ENCODE measurements around the gene TTC21A.

The TTC21A gene

GRCh38 chr3:39098473-39099000, 8.9 kb upstream of the TTC21A start:
- no peak for DNase-seq

GRCh38 chr3:39099242-39099641, 8.2 kb upstream of the TTC21A start:
- no peak for DNase-seq

- no peak for DNase-seq
Observed at GRCh38 chr3:39099738-39100499, 7.6 kb upstream of the TTC21A start.

- no peak for DNase-seq
Observed at GRCh38 chr3:39100500-39100886, 7.0 kb upstream of the TTC21A start.

GRCh38 chr3:39101022-39101689, 6.3 kb upstream of the TTC21A start:
- no peak for DNase-seq

GRCh38 chr3:39102504-39103323, 4.8 kb upstream of the TTC21A start:
- DNase-seq: no peak

GRCh38 chr3:39103324-39103693, 4.2 kb upstream of the TTC21A start:
- DNase-seq: no peak

GRCh38 chr3:39103791-39104552, 3.5 kb upstream of the TTC21A start:
- DNase-seq: no peak

GRCh38 chr3:39104961-39105686, 2.4 kb upstream of the TTC21A start:
- DNase-seq: no peak

- no peak for DNase-seq
Observed at GRCh38 chr3:39105687-39106063, 1.8 kb upstream of the TTC21A start.

- no peak for DNase-seq
Observed at GRCh38 chr3:39106281-39106811, 1.1 kb upstream of the TTC21A start.

- no peak for DNase-seq
Observed at GRCh38 chr3:39106851-39107387, 561 bp upstream of the TTC21A start.

- DNase-seq: no peak
Observed at GRCh38 chr3:39108200-39108710, 775 bp downstream of the TTC21A start.

- DNase-seq: no peak
Observed at GRCh38 chr3:39109086-39109485, 1.6 kb downstream of the TTC21A start.

- DNase-seq: no peak
Observed at GRCh38 chr3:39110041-39110639, 2.7 kb downstream of the TTC21A start.

GRCh38 chr3:39112113-39112512, 4.6 kb downstream of the TTC21A start:
- no peak for DNase-seq

- DNase-seq: no peak
Observed at GRCh38 chr3:39112535-39112934, 5.1 kb downstream of the TTC21A start.

- no peak for DNase-seq
Observed at GRCh38 chr3:39113291-39113690, 5.8 kb downstream of the TTC21A start.

GRCh38 chr3:39114456-39114855, 7.0 kb downstream of the TTC21A start:
- DNase-seq: no peak

- no peak for DNase-seq
Observed at GRCh38 chr3:39115870-39116269, 8.4 kb downstream of the TTC21A start.

GRCh38 chr3:39118079-39118478, 10.6 kb downstream of the TTC21A start:
- no peak for DNase-seq
